ENCODE data around the gene FAM219B.
A peak's percentile ranks its signal among the peaks of the same experiment; 100 is the strongest.

Gene FAM219B

DNA sequence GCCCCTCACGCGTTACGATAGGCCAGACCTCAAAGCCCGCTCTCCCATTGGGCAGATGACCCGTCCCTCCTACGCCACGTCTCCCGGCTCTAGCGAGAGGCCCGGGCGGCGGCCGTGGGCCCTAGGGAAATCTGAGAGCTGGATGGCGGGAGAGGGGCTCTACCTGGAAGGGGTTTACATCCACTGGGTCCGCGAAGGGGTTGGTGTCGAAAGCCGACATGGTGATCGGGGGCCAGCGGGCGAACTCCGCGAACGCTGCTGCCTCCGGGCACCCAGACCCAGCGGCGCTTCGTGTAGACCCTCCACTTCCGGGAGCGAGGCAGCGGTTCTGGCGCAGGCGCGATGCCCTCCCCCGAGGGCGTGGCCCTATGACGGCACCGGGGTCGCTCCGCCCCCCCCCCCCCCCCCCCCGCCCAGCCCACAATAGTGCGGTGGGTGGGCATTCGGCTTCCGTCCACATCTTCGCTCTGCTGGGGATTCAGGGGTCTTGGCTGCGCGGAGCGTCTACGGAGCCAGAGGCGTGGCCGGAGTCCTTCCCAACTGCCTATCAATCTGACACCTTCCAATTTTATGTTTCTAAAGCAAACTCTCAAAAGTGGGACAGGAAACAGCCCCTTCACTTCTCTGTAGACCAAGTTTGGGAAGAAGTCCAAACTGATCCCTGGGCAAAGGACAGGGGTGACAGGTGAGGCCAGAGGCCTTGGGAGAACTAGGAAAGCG is 33.5 kb downstream of the FAM219B start, which contains the start of gene SCAMP2:
Gene SCAMP2, minus strand, starts transcription at position 330 of the 720 bp plus-strand sequence. Its CDS starts 110 bp downstream, at position 220.
- DNase-seq (ENCODE audit: low read depth) = peak; percentile 83

DNA sequence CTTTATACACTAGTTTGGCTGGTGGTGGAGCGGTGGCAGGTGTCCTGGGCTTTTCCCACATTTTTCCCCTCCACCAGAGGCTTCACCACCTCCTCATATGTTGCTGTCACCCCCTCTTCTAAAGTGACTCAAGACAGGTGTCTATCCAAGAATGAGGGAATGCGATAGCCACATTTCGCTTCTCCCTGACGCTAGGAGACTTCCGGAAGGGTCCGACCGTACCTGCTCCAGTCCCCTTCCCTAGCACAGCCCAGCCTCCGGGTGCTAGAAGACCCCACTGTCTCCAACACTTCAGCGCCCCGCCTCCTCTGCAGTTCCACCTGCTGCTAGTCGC is 34.0 kb downstream of the FAM219B start:
- DNase-seq (ENCODE audit: low read depth) = no peak

DNA sequence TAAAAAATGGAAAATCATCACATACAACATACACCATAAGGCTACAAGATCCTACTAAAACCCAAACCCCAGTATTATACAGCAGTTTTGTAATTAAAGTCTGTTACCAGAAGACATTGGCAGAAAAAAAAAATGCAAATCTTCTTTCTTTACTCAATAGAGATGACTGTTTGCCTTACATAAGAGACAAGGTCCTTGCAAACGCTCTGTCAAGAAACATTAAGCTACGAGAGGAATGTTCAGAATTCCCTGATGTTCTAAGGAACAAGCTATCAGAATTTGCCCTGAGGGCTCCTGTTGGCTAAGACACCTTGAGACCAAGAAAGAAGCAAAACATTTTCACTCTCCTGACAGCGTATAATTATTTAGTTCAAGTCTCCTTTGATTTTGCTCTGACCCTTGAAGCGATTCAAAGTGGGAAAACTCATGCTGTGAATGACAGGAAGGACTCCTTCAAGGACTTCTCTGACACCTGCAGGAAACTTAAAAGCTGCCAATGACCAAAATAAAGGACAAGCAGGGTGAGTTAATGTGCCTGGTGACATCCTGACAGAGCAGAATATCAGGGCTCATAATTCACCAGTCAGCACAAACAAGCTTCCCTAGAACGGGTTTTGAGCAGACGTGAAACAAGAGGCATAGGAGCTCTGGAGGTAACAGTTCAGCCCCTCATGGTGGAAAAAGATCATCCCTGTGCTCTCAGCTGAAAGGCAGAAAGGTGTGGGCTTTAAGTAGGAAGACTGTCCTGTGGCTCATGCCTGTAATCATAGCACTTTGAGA is 36.0 kb downstream of the FAM219B start:
- no peak for DNase-seq (ENCODE audit: low read depth)

DNA sequence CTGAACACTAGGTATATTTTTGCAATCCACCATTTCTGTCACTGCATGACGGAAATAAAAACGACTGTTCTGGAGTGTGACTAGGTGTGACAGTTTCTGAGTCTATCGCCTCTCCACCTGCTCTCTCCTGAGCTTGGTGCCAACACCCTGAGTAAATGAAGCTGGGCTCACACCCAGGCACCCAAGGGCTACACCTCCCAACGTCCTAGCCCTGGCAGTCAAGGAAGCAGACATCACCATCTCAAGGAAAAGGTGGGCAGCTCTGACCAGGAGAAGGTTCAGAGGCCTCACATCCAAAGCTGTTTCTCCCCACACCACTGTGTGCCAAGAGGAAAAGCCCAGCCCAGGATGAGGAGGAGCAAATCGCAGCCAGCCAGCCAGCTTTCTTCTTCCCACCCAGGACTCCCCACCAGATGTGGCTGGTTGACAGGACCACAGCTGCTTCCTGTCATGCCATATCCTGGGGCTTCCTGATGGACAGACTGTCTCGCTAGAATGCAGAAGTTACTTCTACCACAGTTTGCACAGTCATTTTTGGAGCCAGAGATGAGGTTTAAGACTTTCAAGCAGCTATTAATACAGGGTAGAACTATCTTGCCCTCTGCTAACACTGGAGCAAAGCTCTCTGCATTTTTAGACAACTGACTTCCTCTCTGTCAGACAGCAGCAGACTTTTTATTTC is 36.8 kb downstream of the FAM219B start:
- DNase-seq (ENCODE audit: low read depth) = no peak

DNA sequence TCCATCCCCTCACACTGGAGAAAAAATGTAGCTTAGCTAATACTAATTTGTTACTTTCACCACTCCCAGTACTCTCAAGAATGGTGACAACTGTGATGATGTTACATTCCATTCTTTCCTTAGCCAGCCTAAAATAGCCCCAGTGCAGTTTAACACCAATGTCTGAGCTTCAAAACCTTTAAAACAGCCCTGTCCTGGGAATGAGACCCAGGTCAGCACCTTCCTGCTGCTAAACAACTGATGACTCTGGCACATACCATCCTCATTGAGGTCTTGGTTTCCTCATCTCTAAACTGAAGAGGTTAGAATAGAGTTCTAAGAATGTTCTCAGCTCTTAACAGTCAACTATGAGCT is 37.3 kb downstream of the FAM219B start:
- no peak for DNase-seq (ENCODE audit: low read depth)

DNA sequence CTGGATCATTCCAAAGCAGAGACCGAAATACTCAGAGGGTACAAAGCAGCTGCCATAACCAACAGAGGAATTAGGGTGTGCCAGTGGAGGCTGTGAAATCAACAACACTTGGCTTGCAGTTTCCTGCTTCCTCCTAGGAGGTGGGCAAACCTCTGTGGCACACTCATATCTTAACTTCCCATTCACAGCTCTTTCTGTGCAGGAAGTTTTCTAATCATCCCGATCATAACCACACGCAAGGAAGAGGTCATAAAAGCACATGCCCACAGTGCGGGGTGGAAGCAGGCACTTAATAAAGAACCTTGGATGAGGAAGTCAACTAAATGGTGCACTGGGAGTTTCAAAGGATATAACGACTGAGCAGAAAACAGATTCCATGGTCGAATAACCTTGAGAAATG is 38.6 kb downstream of the FAM219B start:
- DNase-seq (ENCODE audit: low read depth) = no peak

DNA sequence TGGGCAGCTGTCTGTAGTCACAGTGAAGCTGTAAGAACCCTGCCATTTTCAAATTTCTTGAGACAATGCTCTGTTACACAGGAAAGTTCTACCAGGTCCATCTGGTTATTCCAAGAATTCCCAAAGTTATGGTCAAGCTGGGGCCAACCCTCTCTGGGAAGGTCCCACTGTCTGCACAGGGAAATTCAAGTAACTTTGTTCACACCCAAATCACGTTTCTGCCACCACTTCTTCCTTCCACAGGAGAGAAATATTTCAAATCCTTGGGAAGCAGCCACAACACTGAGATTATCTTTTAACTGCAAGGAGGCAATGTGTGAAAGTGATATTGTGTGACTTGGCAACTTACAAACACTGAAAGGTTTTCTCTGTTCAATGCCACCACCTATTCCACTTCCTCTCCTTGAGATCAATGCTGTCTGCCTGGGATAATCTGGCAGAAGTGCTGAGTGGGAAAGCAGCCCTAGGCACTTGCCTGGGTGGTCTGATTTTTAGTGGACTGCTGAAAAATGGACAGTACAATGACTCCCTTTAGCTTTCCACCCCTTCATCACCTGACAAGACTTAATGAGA is 39.1 kb downstream of the FAM219B start:
- DNase-seq (ENCODE audit: low read depth) = no peak

DNA sequence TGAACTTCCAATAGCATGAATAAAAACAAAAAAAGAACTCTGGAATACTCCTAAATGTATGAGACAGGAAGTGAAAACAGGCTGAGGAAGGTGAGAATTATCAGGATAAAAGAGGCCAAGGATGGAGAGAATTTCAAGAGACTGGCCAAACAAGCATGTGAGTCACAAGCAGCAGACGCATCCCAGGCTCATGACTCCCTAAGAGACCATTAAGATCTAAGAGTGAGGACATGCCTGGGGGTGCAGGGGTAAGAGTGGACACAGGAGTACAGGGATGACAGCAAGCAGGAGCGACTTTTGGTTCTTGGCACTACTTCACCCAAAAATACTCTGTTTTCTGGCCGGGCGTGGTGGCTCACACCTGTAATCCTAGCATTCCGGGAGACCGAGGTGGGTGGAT is 40.6 kb downstream of the FAM219B start:
- no peak for DNase-seq (ENCODE audit: low read depth)

DNA sequence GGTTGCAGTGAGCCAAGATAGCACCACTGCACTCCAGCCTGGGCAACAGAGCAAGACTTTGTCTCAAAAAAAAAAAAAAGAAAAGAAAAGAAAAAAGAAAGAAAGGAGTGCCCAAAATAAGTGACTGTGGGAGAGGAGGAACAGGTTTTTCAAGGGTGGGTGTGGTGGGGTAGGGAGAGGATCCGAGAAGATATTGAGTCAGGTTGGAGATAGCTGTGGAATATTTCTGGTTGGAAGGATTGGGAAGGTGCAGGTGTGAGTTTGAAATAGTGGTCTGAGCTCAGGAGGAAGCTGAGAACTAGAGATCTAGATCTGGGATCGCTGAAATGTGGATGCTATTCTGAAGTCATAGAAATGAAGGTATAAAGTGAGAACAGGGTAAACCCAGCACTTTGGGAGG is 41.3 kb downstream of the FAM219B start:
- no peak for DNase-seq (ENCODE audit: low read depth)

DNA sequence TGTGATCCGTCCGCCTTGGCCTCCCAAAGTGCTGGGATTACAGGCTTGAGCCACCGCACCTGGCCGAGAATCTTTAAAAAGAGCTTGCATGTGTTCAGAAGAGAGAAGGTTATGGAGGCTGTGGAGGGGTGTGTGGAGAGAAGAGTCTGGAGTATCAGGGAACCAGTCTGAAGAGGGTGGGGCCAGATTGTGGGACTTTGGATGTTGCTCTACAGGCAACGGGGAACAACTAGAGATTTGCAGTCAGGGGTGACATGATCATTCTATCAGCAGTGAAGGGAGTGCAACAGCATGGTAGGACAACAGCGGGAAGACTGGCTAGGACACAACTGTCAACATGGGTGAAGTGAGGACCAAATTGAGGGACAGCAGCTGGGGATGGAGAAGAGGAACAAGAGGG is 42.4 kb downstream of the FAM219B start:
- no peak for DNase-seq (ENCODE audit: low read depth)

DNA sequence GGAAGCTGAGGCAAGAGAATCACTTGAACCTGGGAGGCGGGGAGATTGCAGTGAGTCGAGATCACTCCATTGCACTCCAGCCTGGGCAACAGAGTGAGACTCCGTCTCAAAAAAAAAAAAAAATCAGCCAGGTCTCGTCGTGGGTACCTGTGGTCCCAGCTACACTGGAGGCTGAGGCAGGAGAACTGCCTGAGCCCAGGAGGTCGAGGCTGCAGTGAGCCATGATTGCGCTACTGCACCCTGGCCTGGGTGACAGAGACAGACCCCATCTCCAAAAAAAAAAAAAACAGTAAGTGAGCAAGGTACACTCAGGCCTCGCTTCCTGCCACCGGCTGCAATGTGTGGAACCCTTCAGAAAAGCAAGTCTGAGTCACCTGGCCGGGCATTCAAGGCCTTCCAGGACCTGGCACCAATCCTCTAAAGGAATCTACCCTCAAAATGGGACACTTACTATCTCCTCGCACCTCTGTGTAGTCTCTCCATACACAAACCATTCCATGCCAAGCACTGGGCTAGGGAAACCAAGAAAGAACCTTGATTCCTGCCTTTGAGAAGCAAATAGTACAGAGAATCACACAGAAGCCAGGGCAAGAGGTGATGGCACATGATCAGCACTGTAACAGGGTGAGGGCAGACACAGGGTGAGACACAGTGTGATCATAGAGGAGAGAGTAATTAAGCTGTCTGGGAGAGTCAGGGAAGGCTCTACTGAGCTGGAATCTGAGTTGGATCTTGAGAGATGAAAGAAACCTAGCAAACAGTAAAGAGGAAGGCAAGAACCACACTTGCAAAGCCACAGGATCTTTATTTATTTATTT is 43.2 kb downstream of the FAM219B start:
- DNase-seq (ENCODE audit: low read depth) = no peak

DNA sequence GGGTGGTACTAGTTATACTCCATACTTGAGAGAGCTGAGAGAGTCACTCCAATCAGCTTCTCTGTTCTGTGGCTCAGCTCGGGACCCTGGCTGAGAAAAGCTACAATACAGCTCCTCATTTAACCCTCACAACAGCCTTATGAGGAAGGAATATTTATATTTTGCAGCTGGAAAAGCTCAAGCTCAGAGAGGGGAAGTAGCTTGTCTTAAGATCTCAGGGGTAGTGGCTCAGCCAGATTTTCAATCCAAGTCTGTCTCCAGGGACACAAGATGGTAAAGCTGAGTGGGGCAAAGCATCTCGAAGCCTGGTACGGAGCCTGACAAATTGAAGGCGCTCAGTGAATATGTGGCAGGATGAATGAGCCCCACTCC is 48.3 kb downstream of the FAM219B start:
- no peak for DNase-seq (ENCODE audit: low read depth)

DNA sequence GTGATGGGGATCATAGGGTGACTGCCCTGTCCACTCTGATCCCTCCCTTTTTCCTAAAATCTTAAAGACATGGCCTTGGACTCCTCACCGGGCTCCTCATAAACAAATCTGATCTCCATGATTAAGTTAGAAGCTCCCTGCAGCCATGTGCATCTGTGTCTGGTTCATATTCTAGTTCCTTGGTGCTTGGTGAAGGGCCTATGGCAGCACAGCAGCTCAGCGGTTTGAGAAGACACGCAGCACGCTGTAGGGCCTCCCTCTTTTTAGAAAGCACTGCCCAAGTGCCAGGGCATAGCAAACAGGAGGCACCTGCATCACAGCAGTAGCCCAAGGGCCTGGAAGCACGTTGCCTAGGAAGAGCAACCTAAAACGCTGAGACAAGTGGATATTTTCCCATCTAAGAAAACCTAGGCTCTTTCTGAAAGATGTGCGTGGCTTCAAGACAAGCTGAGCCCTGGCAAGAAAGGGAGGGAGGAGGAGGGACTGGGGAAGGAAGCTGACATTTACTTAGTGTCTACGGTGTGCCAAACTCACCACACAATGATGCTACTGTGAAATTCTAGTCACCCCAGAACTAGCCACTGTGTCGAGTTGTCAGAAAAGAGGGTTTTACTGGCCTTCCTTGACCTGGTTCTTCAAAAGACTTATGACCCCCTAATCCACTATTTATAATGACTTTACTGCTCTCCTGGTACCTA is 48.8 kb downstream of the FAM219B start:
- DNase-seq (ENCODE audit: low read depth) = no peak

DNA sequence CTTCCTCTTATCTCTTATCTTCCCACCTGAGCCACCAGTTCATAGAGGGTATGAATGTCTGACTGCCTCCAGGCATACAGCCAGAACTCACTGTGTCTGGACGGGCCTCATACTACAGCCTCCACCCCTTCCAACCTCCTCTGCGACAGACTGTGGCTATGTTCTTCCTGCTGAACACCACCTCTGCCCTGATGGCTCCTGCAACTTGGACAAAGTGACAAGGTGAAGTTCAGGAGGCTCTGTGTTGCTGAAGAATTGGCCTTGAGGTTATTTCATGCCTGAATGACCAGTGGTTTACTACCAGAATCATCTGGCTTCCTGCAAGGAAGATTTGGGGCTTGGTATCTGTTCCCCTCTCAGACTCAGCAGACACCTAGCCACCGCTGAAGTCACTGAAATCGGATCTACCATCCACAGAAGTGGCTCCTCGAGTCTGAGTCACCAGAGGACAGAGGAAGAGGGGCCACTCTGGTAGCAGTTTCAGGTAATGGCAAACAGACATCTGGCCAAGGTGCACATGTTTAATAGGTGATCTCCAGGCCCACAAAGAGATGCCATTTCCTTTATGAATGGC is 49.5 kb downstream of the FAM219B start:
- DNase-seq (ENCODE audit: low read depth) = no peak

DNA sequence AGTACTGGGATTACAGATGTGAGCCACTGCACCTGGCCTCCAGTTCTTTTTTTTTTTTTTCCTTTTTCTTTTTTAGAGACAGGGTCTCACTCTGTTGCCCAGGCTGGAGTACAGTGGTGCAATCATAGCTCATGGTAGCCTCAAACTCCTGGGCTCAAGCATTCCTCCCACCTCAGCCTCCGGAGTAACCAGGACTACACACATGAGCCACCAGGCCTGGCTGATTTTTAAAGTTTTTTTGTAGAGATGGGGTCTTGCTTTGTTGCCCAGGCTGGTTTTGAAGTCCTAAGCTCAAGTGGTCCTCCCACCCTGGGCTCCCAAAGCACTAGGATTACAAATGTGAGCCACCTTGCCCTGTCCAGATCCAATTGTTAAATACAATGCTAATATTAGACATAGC is 50.1 kb downstream of the FAM219B start:
- no peak for DNase-seq (ENCODE audit: low read depth)

DNA sequence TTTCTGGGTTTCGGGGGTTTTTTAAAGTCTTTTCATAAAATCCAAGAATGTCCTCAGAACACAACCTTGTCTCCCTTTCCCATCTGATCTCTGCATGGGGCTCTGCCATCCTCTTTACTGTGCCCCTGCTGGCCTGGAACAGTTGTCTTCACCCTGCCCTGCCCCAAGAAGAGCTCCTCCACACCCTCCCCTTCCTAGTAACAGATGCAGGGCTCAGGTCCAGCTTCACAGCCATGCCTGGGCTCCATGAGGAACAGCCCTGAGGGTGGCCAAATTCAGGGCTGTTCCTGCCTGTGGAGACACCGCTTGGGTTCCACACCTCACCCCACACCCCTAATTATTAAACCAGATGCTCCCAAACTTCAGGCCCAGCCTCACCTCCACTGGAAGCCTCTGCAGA is 50.8 kb downstream of the FAM219B start:
- no peak for DNase-seq (ENCODE audit: low read depth)

DNA sequence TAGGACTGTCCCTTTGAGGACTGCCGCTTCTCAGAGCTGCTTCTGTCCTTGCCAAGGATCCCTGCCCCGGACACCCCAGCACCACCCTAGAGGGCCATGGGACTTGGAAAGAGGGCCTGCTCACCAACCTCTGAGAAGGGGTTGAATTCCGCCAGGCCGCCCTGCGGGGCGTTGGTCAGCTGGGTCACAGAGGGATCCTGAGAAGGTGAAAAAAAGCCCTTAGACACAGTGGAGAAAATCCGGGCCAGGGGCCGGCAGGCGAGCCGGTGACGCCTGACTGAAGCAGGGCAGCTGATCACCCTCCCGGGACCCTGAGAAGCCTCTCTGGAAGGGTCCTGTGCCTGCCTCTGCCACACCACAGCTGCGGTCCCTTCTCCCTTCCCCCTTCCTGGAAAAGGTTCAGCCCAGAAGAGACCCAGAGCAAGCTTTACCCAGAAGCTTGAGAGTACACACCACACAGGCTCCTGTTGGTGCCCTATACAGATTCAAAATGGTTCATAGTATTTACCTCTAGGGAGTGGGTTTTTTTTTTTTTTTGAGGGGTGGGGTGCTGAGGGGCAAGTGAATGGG is 52.1 kb downstream of the FAM219B start:
- DNase-seq (ENCODE audit: low read depth) = no peak

DNA sequence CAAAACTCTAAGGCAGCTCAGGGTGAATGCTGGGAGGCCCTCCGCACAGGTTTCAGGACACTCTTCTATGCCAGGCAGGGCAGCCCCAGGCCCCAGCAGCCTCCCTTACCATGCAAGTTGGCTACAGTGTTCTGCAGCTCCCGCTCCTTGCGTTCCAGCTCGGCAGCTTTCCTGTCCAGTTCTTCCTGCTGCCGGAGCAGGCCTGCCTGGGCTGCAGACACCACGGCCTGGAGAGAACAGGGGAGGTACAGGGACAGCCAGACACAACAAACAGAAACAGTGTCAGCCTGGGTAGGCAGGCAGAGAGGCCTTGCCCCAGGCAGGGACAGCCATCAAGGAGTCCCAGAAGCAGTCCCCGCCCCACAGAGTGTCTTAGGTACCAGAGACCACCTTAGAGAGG is 54.7 kb downstream of the FAM219B start:
- DNase-seq (ENCODE audit: low read depth) = no peak

DNA sequence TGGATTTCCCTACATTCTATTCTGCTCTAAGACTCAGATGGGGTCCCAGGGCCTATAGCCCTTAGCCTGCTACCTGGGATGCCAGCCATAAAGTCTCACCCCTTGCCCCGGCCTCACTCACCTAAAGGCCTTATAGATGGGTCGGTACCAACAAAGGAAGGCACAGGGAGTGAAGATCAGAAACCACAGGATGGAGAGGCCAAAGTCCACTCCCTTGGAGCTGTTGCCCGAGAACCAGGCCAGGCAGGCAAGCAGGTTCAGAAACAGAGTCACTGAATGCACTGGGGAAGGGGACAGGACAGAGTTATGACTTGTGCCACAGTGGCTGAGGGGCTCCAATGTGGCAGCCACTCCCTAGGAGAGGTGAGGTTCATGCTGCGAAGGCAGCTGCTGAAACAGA is 56.3 kb downstream of the FAM219B start:
- no peak for DNase-seq (ENCODE audit: low read depth)

Data from stimulated activated CD8-positive, alpha-beta memory T cell treated with anti-CD3 and anti-CD28 coated beads, Interleukin-12 subunit alpha, Interleukin-12 subunit beta, amount 100 ng/mL, for 4 hours (primary cell).